ENCODE measurements around the gene NUP62.
A peak's percentile ranks its signal among the peaks of the same experiment; 100 is the strongest.
"Not testable (repeated sequence)": the region's sequence is repeated elsewhere in the genome, so short reads cannot be mapped to it uniquely, and the experiment has no call there.

The NUP62 gene

DNA sequence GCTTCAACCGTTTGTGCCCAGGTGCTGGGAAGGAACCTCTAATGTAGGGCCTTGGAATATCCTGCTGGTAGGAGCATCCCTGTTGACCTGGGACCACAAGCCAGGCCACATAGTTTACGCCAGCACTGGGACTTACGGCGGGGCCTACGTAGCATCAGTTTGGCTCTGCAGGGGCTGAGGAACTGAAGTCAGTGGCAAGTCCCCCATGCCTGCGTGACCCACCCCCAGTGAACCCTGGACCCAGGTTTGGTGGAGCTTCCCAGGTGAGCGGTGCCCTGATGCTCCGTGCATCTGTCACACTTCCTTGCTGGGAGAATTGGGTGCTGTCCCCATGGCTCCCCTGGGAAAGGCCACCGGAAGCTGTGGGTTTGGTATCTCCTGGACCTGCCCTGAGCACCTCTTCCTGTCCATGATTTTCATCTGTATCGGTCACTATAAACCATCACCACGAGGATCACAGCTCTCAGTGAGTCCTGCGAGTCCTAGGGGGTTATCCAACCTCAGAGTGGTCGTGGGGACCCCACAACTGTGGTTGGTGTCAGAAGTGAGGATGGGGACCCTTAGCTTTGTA, 21.7 kb upstream of the NUP62 start:
- DNase-seq, result no peak

DNA sequence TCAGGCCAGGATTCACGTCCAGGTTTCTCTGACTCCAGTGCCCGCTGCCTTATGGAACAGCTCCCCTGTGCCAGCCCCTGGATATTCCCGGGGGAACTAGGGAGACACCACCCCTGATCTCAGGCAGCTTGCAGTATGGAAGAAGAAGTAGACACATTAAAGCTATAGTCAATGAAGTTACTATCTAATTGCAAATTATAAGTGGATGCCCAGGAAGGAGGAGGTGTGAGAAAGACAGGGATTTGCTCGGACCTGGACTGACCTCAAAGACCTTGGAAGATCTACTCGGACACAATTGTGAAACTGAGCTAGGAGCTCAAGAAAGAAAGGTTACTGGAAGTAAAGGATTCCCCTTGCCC, 21.3 kb upstream of the NUP62 start:
- no peak for DNase-seq

DNA sequence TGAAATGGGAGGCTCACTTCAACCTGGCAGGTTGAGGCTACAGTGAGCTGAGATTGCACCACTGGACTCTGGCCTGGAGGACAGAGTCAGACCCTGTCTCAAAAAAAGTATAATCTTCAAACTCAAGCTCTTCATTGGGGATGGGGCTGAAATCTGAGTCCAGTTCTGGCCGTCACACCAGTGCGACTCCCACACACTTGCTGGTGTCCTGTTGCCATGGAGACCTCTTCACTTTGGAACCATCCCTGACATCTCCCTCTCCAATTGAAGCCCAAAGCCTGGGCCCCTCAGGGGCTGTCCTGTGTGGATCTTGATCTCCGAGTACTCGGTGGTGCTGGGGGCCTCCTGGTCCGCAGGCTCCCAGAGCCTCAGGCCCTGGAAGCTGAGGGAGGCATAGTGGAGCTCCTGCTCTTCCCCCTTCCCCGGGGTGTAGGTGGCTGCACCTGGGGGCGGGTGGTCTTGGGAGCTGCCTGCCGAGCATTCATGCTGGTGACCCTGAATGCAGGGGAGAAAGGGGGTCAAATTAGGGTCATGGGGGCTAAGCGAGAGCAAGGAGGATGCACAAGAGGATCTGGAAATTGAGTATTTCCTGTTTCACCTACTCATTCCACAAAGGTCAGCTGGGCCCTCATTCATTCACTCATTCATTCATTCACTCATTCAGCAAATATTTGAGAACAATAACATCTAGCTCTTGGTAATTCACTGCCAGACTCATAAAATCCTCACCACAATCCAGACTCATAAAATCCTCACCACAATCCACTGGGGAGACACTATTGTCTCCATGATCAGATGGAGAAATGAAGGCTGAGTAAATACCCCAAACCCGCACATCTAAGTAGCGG, 20.7 kb upstream of the NUP62 start:
- DNase-seq, result no peak

DNA sequence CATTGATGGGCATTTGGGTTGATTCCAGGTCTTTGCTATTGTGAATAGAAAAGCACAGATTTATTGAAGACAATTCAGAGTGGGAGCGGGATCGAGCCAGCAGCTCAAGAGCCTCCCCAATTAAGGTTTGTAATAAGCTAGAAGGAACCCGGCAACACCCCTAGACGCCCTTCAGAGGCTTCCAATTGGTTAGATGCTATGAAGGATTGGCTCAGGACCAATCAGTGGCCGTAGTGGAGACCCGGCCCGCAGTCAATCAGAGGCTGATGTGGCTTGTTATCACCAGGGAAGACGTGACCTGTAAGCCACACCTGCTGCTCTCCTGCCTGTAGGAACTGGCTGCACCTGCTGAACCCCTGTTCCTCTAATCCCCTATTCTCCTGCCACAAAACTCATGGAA, 17.1 kb upstream of the NUP62 start:
- no peak for DNase-seq

DNA sequence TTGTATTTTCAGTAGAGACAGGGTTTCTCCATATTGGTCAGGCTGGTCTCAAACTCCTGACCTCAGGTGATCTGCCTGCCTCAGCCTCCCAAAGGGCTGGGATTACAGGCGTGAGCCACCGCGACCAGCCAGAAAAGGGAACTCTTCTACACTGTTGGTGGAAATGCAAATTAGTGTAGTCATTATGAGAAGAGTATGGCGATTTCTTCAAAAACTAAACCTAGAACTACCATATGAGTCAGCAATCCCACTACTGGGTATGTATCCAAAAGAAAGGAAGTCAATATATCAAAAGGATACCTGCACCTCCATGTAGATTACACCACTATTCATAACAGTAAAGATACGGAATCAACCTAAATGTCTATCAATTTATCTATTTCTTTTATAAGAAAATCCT, 15.3 kb upstream of the NUP62 start:
- not testable (repeated sequence) for DNase-seq

DNA sequence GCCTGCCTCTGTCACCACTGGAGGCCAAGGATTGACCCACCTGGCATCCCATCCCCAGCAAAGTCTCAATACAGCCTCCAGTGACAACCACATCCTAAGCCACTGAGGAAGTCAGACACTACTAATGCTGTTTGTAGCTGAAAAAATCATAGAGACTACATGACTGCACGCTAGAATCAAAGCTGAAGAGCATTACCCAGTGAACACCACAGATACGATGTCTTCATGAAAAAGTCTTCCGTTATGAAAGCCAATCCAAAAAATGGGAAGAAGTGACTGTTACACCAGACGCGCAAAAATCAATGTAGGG, 11.1 kb upstream of the NUP62 start:
- DNase-seq, result no peak

DNA sequence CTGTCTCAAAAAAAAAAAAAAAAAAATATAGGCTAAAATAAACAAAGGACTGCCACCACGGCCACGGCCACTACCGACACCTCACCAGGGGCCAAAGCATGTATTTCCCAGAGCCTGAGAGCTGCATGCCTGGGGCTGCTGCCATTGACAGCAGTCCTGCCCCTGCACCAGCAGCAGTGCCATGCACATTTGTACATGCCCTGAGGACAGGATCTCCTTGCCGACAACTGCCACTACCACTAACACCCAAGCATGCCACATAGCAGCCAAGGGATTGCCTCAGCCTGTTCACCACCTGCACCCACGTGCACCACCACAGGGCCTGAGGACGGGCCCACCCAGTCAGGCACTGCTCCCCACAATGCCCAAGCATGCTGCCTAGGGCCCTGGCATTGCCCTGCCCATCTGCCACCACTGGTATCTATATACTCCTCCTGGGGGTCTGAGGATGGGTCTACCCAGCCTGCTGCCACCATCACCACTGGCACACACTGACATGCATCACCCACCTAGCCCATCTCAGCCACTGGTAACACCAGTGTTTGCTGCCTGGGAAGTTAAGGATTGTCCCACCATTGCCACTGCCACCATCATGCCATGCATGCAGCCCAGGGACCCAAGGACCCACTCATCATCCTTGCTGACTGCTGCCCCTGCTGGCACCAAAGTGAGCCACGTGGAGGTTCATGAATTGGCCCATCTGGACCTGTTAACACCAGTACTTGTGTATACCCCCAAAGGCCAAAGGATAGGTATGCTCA, 10.6 kb upstream of the NUP62 start:
- DNase-seq, result no peak

DNA sequence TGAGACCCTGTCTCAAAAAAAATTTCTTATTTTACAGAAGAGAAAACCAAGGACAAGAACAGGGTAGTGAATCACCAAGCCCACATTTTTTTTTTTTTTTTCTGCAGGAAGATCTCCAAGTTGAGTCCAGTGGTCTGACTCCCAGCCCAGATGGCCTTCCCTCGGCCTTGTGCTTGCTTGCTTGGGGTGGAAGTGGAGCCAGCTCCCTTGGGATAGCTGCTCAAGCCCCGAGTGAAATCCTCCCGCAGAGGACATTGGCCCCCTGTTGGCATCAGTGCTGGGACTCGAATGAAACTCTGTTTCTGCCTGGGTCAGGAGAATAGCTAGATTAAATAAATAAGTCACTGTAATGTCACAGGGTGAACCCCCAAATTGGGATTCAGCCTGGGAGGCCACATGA, 9.4 kb upstream of the NUP62 start:
- DNase-seq, result no peak

DNA sequence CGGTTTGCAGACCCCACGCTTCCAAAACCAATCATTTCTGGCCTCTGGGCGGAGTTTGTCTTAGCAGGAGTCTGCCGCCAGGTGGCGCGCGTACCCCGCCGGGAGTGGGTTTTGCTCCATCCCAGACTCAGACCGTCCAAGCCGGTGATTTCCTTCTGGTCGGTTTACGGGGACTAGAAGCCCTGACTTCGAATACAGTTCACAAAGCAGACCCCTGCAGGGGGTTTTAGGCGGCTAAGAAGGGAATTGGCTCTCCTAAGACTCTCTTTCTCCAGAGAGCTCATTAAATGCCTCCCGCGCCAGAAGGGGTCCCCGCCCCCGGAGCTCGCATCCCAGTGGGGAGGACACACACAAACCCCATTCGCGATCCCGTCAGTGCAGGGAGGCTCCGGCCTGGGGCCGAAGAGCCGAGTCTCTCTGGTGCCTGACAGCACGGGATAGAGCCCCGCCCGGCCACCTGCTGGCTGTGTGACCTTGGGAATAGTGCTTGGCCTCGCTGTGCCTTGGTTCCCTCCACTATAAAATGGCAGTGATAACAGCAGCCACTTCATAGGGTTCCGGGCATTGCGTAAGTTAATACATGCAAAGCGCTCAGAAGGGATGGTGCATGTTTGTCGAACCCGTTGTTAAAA, 8.6 kb upstream of the NUP62 start:
- peak; percentile 88 for DNase-seq

DNA sequence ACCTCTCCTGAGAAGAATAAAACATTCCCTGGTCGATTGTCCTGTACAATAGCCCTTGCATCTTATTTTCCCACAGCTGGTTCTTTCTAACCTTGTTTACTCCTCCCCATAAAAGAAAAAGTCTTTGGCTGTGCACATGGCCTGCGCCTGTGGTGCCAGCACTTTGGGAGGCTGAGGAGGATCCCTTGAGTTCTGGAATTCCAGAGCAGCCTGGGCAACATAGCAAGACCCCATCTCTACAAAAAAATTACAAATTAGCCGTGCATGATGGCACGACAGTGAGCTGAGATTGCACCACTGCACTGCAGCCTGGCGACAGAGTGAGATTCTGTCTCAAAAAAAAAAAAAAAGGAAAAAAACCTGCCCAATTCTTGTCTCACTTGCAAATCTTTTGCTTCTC, 7.2 kb upstream of the NUP62 start:
- no peak for DNase-seq

DNA sequence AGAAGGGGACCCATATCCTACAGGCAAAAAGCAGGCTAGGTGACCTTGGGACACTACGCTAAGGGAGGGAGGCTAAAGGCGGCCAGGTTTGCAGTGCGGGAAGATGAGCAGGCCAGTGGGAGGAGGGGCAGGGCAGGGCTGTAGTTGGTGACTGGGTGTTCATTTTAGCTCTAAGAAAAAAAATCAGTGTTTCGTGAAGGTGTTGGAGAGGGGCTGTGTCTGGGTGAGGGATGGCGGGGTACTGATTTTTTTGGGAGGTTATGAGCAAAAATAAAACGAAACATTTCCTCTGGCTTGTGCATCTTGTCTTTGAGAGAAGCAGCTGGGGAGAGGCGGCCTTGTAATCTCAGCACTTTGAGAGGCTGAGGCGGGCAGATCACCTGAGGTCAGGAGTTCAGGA, 4.3 kb upstream of the NUP62 start:
- DNase-seq, result no peak

DNA sequence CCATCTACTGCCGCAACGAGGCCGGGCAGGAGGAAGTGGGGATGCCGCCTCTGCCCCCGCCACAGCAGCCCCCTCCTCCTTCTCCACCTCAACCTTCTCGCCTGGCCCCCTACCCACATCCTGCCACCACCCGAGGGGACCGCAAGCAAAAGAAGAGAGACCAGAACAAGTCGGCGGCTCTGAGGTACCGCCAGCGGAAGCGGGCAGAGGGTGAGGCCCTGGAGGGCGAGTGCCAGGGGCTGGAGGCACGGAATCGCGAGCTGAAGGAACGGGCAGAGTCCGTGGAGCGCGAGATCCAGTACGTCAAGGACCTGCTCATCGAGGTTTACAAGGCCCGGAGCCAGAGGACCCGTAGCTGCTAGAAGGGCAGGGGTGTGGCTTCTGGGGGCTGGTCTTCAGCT, 3.4 kb upstream of the NUP62 start:
- peak; percentile 60 for DNase-seq

DNA sequence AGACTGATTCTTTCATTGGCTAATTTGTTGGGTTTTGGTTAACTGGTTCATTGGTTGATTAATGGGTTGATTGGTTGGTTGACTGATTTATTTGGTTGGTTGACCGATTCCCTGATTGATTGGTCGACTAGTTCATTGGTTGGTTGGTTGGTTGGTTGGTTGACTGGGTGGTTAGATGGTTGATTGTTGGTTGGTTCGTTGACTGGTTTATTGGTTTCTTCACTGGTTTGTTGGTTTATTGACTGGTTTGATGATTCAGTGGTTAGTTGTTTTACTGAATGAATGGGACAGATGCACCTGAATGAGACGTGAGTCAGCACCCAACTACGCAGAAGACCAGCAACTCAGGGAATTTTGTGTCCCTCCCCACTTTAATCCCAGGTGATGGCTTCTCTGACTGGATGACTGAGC, 2.7 kb upstream of the NUP62 start:
- no peak for DNase-seq

DNA sequence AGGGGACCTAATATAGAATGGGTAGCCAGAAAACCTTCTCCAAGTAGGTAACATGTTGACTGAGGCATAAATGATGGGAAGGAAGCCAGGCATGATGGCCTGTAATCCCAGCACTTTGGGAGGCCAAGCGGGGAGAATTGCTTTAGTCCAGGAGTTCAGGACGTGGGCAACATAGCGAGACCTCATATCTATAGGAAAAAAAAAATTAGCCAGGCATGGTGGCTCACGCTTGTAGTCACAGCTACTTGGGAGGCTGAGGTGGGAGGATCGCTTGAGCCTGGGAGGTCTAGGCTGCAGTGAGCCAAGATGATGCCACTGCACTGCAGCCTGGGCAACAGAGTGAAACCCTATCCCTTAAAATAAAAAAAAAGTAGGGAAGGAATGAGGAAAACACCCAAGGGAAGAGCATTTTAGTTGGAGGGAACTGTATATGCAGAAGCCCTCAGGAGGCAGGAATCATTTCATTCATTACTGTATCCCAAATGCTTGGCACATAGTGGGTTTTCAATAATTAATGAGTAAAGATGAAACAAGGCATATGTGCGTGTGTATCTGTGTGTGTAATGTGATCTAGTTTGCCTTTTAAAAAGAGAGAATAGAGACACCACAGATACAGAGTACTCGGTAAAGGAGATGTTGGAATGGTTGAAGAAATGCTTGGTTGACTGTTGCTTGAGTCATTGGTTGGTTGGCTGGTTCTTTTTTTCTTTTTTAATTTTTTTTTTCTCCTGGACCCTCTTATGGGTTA, 2.2 kb upstream of the NUP62 start:
- DNase-seq, result no peak

DNA sequence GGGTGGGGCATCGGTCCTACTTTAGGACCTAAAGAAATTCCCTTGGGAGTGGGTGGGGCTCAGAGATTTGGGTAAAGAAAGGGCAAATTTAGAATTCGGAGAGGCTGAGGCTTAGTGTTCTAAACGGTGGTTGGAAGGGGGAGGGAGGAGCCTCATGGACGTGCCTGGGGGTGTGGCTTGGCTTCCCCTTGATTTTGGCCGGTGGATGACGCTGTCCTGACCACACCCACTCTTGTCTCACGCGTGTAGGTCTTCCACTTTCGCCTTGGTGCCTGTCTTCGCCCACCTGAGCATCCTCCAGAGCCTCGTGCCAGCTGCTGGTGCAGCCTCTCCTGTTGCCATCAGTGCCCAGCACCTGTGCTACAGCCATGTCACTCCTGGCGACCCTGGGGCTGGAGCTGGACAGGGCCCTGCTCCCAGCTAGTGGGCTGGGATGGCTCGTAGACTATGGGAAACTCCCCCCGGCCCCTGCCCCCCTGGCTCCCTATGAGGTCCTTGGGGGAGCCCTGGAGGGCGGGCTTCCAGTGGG, 1.2 kb upstream of the NUP62 start:
- DNase-seq, result no peak

DNA sequence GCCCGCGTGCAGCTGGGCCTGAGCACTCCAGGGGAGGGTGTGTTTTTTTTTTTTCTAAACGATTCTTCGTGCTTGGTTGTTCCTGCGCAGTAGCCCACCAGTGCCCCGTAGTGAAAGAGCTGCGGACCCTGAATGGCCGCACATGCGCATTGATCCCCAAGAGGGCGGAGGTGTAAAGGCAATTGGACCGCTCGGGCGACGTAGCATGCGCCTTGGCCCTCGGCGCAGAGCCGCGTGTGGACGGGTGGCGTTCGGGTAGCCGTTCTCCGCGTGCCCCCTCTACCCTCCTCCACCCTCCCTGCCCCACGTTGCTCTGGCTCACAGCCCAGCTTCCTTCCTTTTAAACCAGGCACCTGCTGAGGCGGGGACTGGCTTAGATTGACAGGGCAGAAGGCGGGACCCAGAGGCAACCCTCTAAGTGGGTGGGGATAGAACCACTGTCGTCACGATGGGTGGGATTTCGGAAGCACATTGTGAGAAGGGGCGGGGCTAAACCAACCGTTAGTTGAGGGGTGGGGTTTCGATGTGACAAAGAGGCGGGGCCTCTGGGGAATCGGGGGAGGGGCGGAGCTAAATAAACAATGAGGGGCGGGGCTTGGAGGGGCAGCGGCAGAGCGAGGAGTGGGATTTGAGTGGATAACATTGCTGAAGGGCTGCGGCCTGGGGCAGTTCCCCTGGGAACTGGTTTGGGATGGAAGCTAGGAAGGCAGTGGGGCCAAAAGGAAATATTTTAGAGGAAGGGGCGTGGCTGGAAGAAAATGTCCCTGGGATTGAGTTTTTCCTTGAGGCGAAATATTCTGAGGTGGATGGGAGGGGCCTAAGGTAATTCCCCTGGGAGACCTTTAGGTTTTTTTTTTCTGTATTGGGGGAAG, 543 bp upstream of the NUP62 start:
- DNase-seq, result peak; percentile 91

DNA sequence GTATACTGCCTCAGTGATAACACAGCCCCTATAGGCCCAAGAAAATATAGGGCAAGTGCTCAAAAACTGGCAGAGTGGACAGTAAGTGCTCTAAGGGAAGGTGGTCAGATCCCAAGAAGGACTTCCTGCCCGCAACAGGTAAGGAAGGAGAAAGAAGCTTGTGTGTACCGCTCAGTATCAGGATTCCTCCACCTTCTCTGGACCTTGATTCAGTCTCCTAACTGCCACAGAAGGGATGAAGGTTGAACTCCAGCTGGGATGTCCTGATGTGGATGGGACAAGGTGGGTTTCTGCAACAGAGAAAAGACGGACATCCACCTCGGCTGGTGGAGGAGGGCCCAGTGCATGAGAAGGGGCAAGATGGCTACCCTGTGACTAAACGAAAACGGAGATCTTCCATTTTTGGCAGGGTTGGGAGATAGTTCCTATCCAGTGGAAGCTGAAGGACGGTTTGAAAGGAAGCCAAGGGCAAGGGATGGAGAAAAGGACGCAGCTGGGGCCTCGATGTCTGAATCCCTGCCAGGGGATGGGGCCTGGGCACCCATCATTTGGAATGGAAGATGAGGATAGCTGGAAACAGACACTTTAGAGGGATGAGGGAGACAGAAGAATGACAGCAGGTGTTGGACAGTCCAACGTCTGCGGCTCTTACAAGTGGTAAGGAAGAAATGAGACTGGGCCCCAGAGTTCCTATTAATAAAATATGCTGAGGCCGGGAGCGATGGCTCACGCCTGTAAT, 1.6 kb downstream of the NUP62 start:
- no peak for DNase-seq

DNA sequence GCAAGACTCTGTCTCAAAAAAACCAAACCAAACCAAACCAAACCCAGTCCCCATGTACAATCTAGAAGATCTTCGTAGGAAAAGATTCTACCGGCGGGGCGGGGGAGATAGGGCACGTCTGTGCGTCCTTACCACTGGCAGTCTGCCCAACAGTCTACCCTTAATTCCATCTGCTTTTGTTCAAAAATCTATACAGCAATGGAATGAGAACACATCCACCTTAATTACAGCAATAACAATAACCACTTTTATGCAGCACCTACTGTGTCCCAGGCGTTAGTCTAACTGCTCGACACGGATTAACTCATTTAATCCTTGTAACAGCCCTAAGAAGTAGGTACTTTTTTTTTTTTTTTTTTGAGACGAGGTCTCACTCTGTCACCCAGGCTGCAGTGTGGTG, 2.8 kb downstream of the NUP62 start:
- no peak for DNase-seq

DNA sequence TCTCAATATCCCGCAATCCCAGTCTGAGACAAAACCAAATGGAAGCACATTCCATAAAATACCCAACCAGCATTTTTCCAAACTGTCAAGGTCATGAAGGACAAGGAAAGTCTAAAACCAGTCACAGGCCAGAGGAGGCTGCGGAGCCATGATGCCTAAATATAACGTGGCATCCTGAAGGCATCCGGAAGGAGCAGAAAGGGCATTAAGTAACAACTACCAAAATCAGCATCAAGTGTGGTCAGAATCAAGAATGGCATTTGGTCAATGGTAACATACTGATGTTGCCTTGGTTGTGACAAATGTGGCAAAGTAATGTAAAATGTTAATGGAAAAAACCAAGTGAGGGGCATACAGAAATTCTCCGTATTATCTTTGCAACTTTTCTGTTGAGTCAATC, 3.8 kb downstream of the NUP62 start:
- DNase-seq, result no peak

DNA sequence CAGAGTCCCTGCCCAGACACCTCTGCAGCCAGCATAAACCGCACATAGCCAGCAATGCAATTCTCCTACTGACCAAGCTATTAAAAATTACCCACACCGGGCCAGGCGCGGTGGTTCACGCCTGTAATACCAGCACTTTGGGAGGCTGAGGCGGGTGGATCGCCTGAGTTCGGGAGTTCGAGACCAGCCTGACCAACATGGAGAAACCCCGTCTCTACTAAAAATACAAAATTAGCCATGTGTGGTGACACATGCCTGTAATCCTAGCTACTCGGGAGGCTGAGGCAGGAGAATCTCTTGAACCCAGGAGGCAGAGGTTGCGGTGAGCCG, 4.5 kb downstream of the NUP62 start:
- DNase-seq, result not testable (repeated sequence)
